ENCODE results near the gene SLC28A1.
"Not testable (repeated sequence)": the region's sequence is repeated elsewhere in the genome, so short reads cannot be mapped to it uniquely, and the experiment has no call there.

The SLC28A1 gene, protein sequence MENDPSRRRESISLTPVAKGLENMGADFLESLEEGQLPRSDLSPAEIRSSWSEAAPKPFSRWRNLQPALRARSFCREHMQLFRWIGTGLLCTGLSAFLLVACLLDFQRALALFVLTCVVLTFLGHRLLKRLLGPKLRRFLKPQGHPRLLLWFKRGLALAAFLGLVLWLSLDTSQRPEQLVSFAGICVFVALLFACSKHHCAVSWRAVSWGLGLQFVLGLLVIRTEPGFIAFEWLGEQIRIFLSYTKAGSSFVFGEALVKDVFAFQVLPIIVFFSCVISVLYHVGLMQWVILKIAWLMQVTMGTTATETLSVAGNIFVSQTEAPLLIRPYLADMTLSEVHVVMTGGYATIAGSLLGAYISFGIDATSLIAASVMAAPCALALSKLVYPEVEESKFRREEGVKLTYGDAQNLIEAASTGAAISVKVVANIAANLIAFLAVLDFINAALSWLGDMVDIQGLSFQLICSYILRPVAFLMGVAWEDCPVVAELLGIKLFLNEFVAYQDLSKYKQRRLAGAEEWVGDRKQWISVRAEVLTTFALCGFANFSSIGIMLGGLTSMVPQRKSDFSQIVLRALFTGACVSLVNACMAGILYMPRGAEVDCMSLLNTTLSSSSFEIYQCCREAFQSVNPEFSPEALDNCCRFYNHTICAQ

DNA sequence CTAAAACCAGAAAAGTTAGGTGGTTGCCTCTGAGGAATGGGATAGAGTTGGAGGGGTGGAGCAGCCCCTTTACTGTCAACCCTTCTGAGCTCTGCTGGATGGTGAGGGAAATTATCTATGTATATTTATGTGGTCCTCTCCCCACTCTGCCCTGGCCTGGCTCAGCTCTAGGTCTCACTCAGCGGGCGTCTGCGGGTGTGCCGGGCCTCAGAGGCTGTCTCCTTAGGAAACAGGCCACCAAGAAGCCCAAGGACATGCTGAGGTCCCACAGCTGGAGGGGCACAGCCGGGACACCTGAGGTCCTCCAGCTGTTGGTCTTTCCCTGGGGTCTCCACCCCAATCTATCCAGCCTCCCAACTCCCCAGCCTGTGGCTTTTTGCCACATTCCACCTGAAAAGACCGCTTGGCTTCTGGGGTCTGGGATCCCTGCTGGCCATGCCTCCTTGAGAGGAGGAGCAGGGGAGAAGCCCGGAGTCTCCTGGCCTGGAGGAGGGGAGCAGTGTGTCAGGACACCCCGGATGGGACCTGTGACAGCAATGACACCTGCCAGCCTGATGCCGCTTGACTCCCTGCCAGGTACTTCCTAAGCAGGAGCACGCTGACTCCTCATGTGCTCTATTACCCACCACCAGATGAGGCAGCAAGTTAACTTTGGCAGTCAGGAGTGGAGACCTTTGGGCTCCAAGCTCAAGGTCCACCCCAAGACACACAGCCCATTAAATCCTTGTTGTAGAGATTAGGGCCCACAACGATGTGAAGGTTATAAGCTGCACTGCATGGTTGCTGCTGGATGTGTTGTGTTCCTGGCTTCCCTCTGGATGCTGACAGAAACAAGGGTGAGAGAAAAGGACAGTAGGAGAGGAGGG, at the start of gene SLC28A1:
Gene SLC28A1 (plus strand): TSS at position 747 of the 866 bp plus-strand sequence. CDS start 3,099 bp downstream, outside the sequence.
- no peak for DNase-seq

DNA sequence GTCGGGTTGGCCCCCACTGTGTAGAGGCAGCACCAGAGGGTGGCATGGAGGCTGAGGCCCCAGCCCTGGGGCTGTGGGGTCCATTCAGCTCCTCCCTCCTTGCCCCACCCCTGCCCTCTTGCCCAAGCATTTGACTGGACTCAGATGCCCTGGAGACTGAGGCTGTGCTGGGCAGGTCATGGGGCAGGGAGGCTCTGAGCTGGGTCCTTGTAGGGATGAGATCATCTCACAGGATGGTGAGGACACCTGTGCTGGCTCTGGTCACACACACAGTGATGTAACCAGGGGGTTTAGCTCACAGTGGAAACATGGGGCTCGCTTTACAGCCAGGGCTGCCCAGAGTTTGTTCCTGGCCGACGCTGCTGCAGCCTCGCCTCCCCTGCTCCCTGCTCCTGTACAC, 49.5 kb upstream of the SLC28A1 start:
- no peak for DNase-seq

DNA sequence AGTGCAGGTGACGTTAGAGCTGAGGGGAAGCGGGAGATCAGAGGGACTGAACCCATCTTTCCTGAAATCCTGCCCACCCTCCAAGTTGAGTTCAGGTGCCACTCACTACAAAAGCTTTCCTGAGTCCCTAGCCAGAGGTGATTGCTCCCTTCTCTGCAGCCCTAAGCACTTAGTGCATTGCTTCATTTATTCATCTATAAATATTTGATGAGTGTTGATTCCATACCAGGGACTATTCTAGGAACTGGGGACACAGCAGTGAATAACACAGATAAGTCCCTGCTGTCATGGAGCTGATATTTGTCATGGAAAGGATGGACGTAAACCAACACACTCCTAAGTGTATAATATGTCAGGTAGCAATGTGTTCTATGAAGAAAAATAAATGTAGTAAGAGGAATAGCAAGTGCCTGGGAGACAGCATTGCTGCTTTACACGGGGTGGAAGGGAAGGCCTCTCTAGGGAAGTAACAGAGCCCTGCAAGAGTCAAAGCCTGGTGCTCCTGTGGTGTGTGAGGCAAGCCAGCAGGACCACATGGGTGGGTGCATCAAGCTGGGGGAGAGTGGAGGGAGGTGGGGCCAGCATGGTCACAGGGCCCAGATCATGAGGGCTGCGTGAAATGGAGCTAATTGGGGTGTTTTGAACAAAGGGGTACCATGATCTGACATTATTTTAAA, 48.7 kb upstream of the SLC28A1 start:
- DNase-seq, result no peak

DNA sequence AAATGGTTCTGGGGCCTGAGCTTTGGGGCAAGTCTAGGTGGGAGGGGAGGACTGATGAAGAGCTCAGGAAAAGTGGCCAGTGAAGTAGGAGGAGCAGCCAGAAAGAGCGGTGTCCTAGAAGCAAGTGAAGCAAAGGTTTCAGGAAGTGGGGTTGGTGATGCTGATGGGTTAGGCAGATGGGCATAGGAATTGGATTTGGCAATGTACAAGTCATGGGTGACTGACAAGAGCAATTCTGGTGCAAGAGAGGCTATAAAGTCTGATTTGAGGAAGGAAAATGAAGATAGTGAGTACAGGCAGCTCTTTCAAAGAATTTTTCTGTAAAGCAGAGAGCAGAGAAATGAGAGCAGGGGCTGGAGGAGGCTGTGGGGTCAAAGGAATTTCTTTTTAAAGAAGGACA, 47.6 kb upstream of the SLC28A1 start:
- DNase-seq, result no peak

DNA sequence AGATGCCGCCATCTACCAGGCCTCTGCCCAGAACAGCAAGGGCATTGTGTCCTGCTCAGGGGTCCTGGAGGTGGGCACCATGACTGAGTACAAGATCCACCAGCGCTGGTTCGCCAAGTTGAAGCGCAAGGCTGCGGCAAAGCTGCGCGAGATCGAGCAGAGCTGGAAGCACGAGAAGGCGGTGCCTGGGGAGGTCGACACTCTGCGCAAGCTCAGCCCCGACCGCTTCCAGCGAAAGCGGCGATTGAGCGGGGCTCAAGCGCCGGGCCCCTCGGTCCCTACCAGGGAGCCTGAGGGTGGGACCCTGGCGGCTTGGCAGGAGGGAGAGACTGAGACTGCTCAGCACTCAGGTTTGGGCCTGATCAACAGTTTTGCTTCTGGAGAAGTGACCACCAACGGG, 44.7 kb upstream of the SLC28A1 start:
- no peak for DNase-seq

DNA sequence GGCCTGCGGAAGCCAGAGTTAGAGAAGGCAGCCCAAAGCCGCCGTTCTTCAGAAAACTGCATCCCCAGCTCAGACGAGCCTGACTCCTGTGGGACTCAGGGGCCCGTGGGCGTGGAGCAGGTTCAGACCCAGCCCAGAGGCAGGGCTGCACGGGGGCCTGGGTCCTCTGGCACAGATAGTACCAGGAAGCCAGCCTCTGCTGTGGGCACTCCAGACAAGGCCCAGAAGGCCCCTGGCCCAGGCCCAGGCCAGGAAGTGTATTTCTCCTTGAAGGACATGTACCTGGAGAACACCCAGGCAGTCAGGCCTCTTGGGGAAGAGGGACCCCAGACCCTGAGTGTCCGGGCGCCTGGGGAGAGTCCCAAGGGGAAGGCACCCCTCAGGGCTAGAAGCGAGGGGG, 44.2 kb upstream of the SLC28A1 start:
- no peak for DNase-seq

DNA sequence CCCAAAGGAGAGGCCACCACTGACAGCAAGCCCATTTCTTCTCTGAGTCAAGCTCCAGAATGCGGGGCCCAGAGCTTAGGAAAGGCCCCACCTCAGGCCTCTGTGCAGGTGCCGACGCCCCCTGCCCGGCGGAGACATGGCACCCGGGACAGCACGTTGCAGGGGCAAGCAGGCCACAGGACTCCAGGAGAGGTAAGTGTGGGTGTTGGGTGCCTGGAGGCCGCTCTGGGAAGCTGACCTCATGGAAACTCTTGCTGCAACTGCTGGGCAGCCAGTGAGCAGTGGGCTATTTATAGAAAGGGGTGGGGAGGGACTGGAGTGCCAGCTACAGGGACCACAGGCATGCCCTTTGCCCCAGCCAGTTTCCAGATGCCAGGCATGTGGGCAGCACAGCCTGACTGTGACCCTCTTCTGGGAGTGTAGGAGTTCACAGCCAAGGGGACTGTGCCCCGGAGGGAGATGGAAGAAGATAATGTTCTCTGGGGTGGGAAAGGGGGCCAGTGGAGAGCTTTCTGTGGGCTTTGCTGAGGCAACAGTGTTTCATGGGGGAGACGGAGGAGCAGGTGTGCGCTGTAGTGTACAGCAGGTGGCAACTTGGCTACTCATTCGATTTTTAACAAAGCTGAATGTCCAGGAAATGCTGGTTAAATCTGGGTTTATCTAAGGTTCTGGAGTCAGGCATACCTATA, 43.6 kb upstream of the SLC28A1 start:
- DNase-seq, result no peak

DNA sequence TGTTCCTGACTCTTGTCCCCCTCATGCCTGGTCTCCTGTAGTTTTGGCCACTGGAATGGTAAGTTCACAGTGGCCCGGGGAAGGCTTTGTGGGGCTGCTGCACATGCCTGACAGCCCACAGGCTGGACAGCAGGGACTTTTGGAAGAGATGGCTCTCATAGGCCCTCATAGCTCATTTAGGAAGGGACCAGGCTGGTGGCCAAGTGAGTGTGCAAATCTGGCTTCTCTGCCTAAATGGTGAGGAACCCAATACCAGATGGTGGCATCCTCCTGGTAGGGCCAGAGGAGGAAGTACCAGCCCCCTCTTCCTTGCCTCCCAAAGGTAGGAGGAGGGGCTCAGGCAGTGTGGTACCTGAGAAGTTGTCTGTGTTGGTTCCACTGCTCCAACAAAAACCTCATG, 41.7 kb upstream of the SLC28A1 start:
- DNase-seq, result no peak

DNA sequence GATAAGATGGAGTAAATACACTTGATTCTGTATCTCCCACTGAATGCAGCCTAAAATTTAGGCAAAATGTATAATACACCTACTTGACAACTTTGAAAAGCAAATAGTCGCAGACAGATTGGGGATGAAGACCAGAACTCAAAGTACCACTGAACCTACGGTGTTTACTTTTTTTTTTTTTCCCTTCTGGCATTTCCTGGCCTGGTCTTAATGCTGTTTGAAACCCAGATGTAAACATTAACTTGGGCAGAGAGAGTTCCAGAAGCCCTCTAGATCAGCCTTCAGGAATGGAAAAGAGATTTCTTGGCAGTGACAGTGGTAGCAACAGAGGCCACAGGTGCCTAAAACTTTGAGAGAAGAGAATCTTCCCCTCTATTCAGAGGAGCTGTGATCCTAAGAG, 39.5 kb upstream of the SLC28A1 start:
- no peak for DNase-seq

DNA sequence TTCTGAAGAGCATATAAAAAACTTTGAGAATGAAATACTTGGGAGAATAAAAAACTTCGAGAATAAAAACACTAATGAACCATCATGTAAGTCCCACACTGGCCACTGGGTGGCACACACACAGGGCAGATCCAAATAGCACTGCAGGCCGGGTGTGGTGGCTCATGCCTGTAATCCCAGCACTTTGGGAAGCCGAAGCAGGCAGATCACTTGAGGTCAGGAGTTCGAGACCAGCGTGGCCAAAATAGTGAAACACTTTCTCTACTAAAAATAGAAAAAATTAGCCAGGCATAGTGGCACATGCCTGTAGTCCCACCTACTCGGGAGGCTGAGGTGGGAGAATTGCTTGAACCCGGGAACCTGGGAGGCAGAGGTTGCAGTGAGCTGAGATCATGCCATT, 38.8 kb upstream of the SLC28A1 start:
- not testable (repeated sequence) for DNase-seq

DNA sequence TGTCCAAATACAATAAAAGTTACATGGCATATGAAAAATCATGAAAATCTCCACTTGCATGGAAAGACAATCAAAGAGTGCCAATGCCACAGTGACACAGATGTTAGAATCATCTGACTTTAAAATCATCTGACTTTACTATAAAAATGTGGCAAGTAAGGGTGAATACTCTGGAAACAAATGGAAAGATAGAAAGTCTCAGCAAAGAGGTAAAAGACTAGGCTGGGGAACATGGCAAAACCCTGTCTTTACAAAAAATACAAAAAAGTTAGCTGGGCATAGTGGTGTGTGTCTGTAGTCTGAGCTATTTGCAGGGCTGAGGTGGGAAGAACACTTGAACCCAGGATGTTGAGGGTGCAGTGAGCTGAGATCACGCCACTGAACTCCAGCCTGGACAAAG, 38.2 kb upstream of the SLC28A1 start:
- no peak for DNase-seq

DNA sequence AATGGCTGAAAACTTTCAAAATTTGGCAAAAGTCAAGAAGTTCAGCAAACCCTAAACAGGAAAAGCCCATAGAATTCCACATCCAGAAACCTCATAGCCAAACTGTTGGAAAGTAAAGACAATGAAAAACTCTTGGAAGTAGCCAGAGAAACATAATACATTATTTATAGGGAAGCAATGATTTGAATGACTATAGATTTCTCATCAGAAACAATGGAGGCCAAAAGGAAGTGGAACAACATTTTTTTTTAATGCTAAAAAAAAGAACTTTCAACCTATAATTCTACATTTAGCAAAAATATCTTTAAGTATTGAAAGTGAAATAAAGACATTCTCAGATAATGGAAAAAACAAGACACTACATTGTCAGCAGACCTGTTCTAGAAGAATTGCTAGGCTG, 37.1 kb upstream of the SLC28A1 start:
- no peak for DNase-seq

DNA sequence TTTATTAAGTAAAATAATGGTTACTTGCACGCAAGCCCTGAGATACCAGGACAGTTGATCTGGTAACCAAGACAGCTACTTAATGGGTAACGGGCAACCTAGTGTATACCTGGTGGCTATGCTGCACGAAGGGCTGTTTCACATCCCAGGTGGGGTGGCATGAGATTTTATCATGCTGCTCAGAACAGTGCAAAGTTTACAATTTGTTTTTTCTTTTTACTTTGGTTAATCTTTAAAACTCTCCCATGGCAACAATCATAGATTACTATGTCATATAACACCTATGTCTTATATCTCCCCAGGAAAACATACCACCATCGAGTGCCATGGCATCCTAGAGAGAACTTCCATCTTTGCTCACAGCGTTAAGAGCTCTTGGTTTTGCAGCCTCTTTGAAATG, 32.2 kb upstream of the SLC28A1 start:
- DNase-seq, result no peak

DNA sequence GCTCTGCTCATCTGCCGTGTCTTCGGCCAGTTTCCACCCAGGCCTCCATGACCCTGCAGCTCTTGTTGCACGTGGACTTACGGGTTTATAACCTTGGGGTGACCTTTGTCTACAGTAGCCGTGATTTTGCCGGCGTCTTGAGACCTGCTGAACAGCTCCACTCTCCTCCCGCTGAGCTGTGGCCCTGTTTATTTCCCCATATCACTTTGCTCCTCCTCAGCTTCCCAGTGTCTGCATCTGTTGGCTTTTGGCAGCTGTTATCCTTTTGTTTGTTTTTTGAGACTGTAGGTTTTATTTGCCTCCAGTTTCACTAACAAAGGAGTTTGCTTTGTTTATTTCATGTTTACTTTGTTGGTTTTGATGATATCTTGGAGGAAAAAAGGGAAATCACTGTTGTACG, 29.3 kb upstream of the SLC28A1 start:
- DNase-seq, result no peak

DNA sequence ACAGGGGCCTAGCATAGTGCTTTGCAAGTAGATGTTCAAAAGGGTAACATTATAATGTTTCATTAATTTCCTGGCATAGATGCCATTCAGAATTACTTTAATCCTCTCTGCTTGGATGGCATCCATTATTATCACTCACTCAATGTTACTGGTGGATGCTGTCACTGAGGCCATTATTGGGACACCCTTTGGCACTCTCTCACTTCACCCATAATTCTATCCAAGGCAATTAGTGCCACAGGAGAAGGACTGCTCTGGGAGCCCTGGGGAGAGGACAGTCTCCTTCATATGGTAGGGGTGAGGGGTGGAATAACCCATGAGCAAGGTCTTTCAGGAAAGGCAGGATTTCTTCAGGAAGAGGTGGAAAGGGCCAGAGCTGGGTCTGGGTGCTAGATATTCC, 28.7 kb upstream of the SLC28A1 start:
- DNase-seq, result no peak

DNA sequence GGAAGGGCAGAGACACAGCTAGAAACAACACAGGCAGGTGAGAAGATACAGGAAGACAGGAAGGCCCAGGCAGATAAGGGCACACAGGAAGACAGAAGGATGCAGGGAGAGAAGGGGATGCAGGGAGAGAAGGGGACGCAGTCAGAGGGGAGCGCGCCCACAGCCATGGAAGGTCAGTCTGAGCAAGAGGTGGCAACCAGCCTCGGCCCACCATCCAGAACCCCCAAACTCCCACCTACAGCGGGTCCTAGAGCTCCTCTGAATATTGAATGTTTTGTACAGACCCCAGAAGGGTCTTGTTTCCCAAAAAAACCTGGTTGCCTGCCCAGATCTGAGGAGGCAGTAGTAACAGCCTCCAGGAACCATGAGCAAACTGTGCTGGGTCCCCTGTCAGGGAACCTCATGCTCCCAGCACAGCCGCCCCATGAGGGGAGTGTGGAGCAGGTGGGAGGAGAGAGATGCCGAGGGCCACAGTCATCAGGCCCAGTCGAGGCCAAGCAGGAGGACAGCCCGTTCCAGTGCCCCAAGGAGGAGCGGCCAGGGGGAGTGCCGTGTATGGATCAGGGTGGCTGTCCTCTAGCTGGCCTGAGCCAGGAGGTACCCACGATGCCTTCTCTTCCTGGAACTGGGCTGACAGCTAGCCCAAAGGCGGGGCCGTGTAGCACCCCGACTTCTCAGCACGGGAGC, 27.6 kb upstream of the SLC28A1 start:
- DNase-seq, result no peak

DNA sequence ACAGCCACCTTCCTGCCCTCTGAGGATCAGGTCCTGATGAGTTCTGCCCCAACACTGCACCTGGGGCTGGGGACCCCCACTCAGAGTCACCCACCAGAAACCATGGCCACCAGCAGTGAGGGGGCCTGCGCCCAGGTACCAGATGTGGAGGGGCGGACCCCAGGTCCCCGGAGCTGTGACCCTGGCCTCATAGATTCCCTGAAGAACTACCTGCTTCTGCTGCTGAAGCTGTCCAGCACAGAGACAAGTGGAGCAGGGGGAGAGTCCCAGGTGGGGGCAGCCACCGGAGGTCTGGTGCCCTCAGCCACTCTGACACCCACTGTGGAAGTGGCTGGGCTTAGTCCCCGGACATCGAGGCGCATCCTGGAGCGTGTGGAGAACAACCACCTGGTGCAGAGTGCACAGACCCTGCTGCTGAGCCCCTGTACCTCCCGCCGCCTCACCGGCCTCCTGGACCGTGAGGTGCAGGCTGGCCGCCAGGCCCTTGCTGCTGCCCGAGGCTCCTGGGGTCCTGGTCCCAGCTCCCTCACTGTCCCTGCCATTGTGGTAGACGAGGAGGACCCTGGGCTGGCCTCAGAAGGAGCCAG, 27.0 kb upstream of the SLC28A1 start:
- DNase-seq, result no peak

DNA sequence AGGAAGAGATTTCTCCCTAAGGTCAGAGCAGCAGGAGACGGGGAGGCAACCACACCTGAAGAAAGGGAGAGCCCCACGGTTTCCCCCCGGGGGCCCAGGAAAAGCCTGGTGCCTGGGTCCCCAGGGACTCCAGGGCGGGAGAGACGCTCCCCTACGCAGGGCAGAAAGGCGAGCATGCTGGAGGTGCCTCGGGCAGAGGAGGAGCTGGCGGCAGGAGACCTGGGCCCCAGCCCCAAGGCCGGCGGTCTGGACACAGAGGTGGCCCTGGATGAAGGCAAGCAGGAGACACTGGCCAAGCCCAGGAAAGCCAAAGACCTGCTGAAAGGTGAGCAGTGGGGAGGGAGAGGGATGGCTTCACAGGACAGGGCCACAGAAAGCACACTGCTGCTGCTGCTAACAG, 26.2 kb upstream of the SLC28A1 start:
- DNase-seq, result no peak

DNA sequence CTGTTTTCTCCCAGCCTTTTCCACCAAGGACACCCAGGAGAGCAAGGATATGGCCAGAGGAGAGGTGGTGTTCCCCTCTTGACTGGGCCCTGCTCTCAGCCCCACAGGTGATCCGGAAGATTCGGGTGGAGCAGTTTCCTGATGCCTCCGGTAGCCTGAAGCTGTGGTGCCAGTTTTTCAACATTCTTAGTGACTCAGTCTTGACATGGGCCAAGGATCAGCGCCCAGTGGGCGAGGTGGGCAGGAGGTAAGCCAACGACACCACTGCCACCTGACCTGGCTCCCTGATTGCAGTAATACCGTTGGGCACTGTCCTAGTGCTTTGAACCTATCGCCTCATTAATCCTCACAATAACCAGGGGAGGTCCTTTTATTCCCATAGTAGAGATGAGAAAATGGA, 25.3 kb upstream of the SLC28A1 start:
- DNase-seq, result no peak

DNA sequence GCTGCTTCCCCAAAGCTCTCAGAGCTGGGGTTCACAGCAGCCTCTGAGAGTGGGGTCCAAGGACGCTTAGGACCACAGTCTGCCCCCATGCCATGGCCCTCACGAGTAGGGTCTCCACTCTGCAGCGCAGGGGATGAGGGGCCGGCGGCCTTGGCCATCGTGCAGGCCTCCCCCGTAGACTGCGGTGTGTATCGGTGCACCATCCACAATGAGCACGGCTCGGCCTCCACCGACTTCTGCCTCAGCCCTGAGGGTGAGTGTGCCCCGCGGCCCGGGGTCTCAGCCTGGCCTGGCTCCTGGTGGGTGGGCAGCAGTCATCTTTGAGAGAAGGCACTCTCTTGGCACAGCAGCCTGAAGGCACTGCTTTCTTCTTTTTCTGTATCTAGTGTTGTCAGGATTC, 24.8 kb upstream of the SLC28A1 start:
- no peak for DNase-seq

DNA sequence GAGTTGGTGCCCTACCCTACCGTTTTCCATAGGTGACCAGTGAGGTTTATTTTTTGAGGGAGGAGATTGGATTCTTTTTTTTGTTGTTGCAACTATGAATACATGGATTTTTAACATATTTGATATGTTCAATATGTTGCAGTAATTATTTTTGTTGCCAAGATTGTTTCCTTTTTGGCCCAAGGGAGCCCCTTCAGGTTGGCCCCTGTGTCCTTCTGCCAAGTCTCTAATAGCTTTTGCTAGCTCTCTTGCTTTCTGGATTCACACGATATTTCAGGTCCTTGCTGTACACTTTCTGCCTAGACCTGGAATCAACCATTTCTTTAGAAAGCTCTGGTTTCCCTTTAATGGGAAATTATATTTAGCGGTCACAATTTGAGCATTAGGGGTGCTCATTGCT, 22.7 kb upstream of the SLC28A1 start:
- DNase-seq, result no peak

All from NCI-H2227 treated with DMSO at 0.1 percent for 48 hours (cell line).